ENCODE results near the gene OAF. TPM values are rescaled to one million over a fixed set of nuclear protein-coding genes. Genes with fewer than 3 reads are reported as not detected.

OAF gene
- total RNA-seq, 1 donor from 2014 or later: 20.9 TPM

DNA sequence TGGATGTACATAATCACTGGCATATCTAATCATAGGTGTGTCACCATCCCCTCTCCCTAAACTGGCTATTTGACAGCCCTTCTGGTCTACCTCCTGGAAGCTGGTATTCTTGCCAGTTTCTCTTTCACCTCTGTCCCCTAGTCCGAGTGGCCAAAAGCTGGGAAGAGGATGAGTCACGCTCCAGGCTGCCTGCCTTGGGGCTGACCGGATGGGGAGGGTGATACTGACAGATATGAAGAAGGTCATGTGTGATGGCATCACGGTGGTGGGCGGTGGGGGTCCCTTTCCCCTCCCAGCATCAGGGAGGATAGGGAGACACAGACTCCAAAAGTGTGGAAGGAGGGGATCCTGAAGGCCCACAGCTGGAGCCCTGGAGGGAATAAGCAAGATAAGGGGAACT lies 4.8 kb downstream of the OAF start:
- Histone ChIP-seq H3K4me1 (ENCODE audit: insufficient read depth, low read length) (peaks cover 21% of the 10 kb centered on the region), H3K79me2 (ENCODE audit: insufficient read depth, low read length) (peaks cover 38% of the 10 kb centered on the region), H3K36me3 (ENCODE audit: insufficient read depth, low read length) (no peaks in the 10 kb centered on the region), H3K9ac (ENCODE audit: low read length) (no peak overlapping the region), H3K4me2 (ENCODE audit: low read length) (peak overlapping the region; percentile 17), H3K27me3 (ENCODE audit: insufficient read depth, low read length) (no peaks in the 10 kb centered on the region), H4K20me1 (ENCODE audit: insufficient read depth, low read length) (peaks cover 84% of the 10 kb centered on the region), H3K9me3 (ENCODE audit: insufficient read depth, low read depth, low read length) (no peaks in the 10 kb centered on the region), H3K27ac (ENCODE audit: low read depth, low read length) (no peak overlapping the region), H3K4me3 (ENCODE audit: insufficient read depth, low read depth, low read length) (no peak overlapping the region), H2AFZ (ENCODE audit: low read depth, low read length) (no peak overlapping the region)
- no peak overlapping the region for H3K27ac Mint-ChIP-seq (ENCODE audit: unreplicated experiment)
- peaks cover 22% of the 10 kb centered on the region for H3K27me3 Mint-ChIP-seq (ENCODE audit: low read depth, unreplicated experiment)
- DNase-seq (ENCODE audit: low read depth) (peak; percentile 46), FAIRE-seq (no peak)
- peaks cover 19% of the 10 kb centered on the region for H3K36me3 Mint-ChIP-seq (ENCODE audit: low read depth, unreplicated experiment)
- H3K4me3 Mint-ChIP-seq (ENCODE audit: unreplicated experiment): no peak overlapping the region
- TF ChIP-seq CTCF (IDR thresholded peaks at IDR 0.05; ENCODE audit: insufficient read depth, low read depth, low read length) (no peak), EZH2 (IDR thresholded peaks at IDR 0.05; ENCODE audit: insufficient read depth, low read length) (no peak)
- peaks cover 22% of the 10 kb centered on the region for H3K4me1 Mint-ChIP-seq (ENCODE audit: low read depth, unreplicated experiment)
- H3K9me3 Mint-ChIP-seq (ENCODE audit: unreplicated experiment): peaks cover 2% of the 10 kb centered on the region

- peaks cover 2% of the 10 kb centered on the region for H3K9me3 Mint-ChIP-seq (ENCODE audit: unreplicated experiment)
- H3K27me3 Mint-ChIP-seq (ENCODE audit: low read depth, unreplicated experiment): peaks cover 22% of the 10 kb centered on the region
- Histone ChIP-seq H3K4me1 (ENCODE audit: insufficient read depth, low read length) (peaks cover 21% of the 10 kb centered on the region), H3K36me3 (ENCODE audit: insufficient read depth, low read length) (no peaks in the 10 kb centered on the region), H2AFZ (ENCODE audit: low read depth, low read length) (no peak overlapping the region), H3K79me2 (ENCODE audit: insufficient read depth, low read length) (peaks cover 34% of the 10 kb centered on the region), H3K4me3 (ENCODE audit: insufficient read depth, low read depth, low read length) (no peak overlapping the region), H3K9me3 (ENCODE audit: insufficient read depth, low read depth, low read length) (no peaks in the 10 kb centered on the region), H4K20me1 (ENCODE audit: insufficient read depth, low read length) (peaks cover 91% of the 10 kb centered on the region), H3K9ac (ENCODE audit: low read length) (no peak overlapping the region), H3K4me2 (ENCODE audit: low read length) (no peak overlapping the region), H3K27ac (ENCODE audit: low read depth, low read length) (no peak overlapping the region), H3K27me3 (ENCODE audit: insufficient read depth, low read length) (no peaks in the 10 kb centered on the region)
- H3K4me1 Mint-ChIP-seq (ENCODE audit: low read depth, unreplicated experiment): peaks cover 23% of the 10 kb centered on the region
- TF ChIP-seq EZH2 (IDR thresholded peaks at IDR 0.05; ENCODE audit: insufficient read depth, low read length) (no peak), CTCF (IDR thresholded peaks at IDR 0.05; ENCODE audit: insufficient read depth, low read depth, low read length) (no peak)
- FAIRE-seq (no peak), DNase-seq (ENCODE audit: low read depth) (no peak)
- no peak overlapping the region for H3K4me3 Mint-ChIP-seq (ENCODE audit: unreplicated experiment)
- peaks cover 25% of the 10 kb centered on the region for H3K36me3 Mint-ChIP-seq (ENCODE audit: low read depth, unreplicated experiment)
- no peak overlapping the region for H3K27ac Mint-ChIP-seq (ENCODE audit: unreplicated experiment)
Measured at GRCh38 chr11:120216426-120217102, 5.7 kb downstream of the OAF start.

- no peak overlapping the region for H3K4me3 Mint-ChIP-seq (ENCODE audit: unreplicated experiment)
- peaks cover 26% of the 10 kb centered on the region for H3K79me2 ChIP-seq (ENCODE audit: insufficient read depth, low read length)
- TF ChIP-seq CTCF (IDR thresholded peaks at IDR 0.05; ENCODE audit: insufficient read depth, low read depth, low read length) (no peak), EZH2 (IDR thresholded peaks at IDR 0.05; ENCODE audit: insufficient read depth, low read length) (no peak)
- H3K9me3 Mint-ChIP-seq (ENCODE audit: unreplicated experiment): peaks cover 2% of the 10 kb centered on the region
- H3K4me1 ChIP-seq (ENCODE audit: insufficient read depth, low read length): peaks cover 13% of the 10 kb centered on the region
- no peak overlapping the region for H3K9ac ChIP-seq (ENCODE audit: low read length)
- no peaks in the 10 kb centered on the region for H3K27me3 ChIP-seq (ENCODE audit: insufficient read depth, low read length)
- peaks cover 18% of the 10 kb centered on the region for H3K4me1 Mint-ChIP-seq (ENCODE audit: low read depth, unreplicated experiment)
- no peak overlapping the region for H3K4me3 ChIP-seq (ENCODE audit: insufficient read depth, low read depth, low read length)
- no peak for DNase-seq (ENCODE audit: low read depth)
- FAIRE-seq: no peak
- H4K20me1 ChIP-seq (ENCODE audit: insufficient read depth, low read length): peaks cover 86% of the 10 kb centered on the region
- H3K9me3 ChIP-seq (ENCODE audit: insufficient read depth, low read depth, low read length): no peaks in the 10 kb centered on the region
- no peak overlapping the region for H3K27ac ChIP-seq (ENCODE audit: low read depth, low read length)
- peaks cover 24% of the 10 kb centered on the region for H3K27me3 Mint-ChIP-seq (ENCODE audit: low read depth, unreplicated experiment)
- no peak overlapping the region for H3K4me2 ChIP-seq (ENCODE audit: low read length)
- no peak overlapping the region for H2AFZ ChIP-seq (ENCODE audit: low read depth, low read length)
- H3K27ac Mint-ChIP-seq (ENCODE audit: unreplicated experiment): no peak overlapping the region
- H3K36me3 Mint-ChIP-seq (ENCODE audit: low read depth, unreplicated experiment): peaks cover 25% of the 10 kb centered on the region
- H3K36me3 ChIP-seq (ENCODE audit: insufficient read depth, low read length): no peaks in the 10 kb centered on the region
Measured at GRCh38 chr11:120217526-120217925, 6.7 kb downstream of the OAF start.

Measured in astrocyte (in vitro differentiated cells and primary cell).